ENCODE results near the gene CNTN5.

CNTN5 gene

GRCh38 chr11:99327066-99327465 is 306.3 kb downstream of the CNTN5 start:
- Histone ChIP-seq H3K9me3 (no peaks in the 10 kb centered on the region), H3K4me1 (no peaks in the 10 kb centered on the region), H3K27ac (no peak overlapping the region), H3K27me3 (no peaks in the 10 kb centered on the region), H3K36me3 (no peaks in the 10 kb centered on the region), H3K4me3 (no peak overlapping the region)
- no peak for DNase-seq
- intact Hi-C loops (cut with DNase I; ENCODE audit: low total_unique reads) = no loop called here
- TF ChIP-seq CTCF (IDR thresholded peaks at IDR 0.05) = no peak

- Histone ChIP-seq H3K27me3 (no peaks in the 10 kb centered on the region), H3K9me3 (no peaks in the 10 kb centered on the region), H3K4me3 (no peak overlapping the region), H3K36me3 (no peaks in the 10 kb centered on the region), H3K27ac (no peak overlapping the region), H3K4me1 (no peaks in the 10 kb centered on the region)
- intact Hi-C loops (cut with DNase I; ENCODE audit: low total_unique reads) = no loop called here
- DNase-seq = no peak
- no peak for TF ChIP-seq CTCF (IDR thresholded peaks at IDR 0.05)
Measured at GRCh38 chr11:99327527-99327926, 306.8 kb downstream of the CNTN5 start.

- intact Hi-C loops (cut with DNase I; ENCODE audit: low total_unique reads) = no loop called here
- Histone ChIP-seq H3K36me3 (no peaks in the 10 kb centered on the region), H3K27ac (no peak overlapping the region), H3K4me1 (no peaks in the 10 kb centered on the region), H3K9me3 (no peaks in the 10 kb centered on the region), H3K27me3 (no peaks in the 10 kb centered on the region), H3K4me3 (no peak overlapping the region)
- no peak for DNase-seq
- TF ChIP-seq CTCF (IDR thresholded peaks at IDR 0.05) = no peak
Measured at GRCh38 chr11:99333621-99334020, 312.9 kb downstream of the CNTN5 start.

GRCh38 chr11:99343117-99343516 is 322.4 kb downstream of the CNTN5 start:
- Histone ChIP-seq H3K27me3 (no peaks in the 10 kb centered on the region), H3K36me3 (no peaks in the 10 kb centered on the region), H3K4me3 (no peak overlapping the region), H3K9me3 (no peaks in the 10 kb centered on the region), H3K27ac (no peak overlapping the region), H3K4me1 (no peaks in the 10 kb centered on the region)
- no peak for DNase-seq
- intact Hi-C loops (cut with DNase I; ENCODE audit: low total_unique reads) = no loop called here
- no peak for TF ChIP-seq CTCF (IDR thresholded peaks at IDR 0.05)

- H3K27ac ChIP-seq = no peak overlapping the region
- H3K4me1 ChIP-seq = peaks cover 0 to 15% (median 0%) of the 10 kb centered on the region in 4 donors
- DNase-seq = no peak
- intact Hi-C loops (cut with DNase I; ENCODE audit: low total_unique reads) = no loop called here
- H3K36me3 ChIP-seq = no peaks in the 10 kb centered on the region
- TF ChIP-seq CTCF (IDR thresholded peaks at IDR 0.05) = no peak
- H3K9me3 ChIP-seq = no peaks in the 10 kb centered on the region
- no peaks in the 10 kb centered on the region for H3K27me3 ChIP-seq
- no peak overlapping the region for H3K4me3 ChIP-seq
Measured at GRCh38 chr11:99349151-99349673, 328.5 kb downstream of the CNTN5 start.

- TF ChIP-seq CTCF (IDR thresholded peaks at IDR 0.05) = no peak
- intact Hi-C loops (cut with DNase I; ENCODE audit: low total_unique reads) = no loop called here
- Histone ChIP-seq H3K4me1 (peaks cover 0 to 15% (median 0%) of the 10 kb centered on the region in 4 donors), H3K27ac (no peak overlapping the region), H3K27me3 (no peaks in the 10 kb centered on the region), H3K36me3 (no peaks in the 10 kb centered on the region), H3K9me3 (no peaks in the 10 kb centered on the region), H3K4me3 (no peak overlapping the region)
- DNase-seq = no peak
Measured at GRCh38 chr11:99351624-99352023, 330.9 kb downstream of the CNTN5 start.
